Left ventricle myocardium superior (tissue), 1 donor: Measurements from ENCODE around the gene MAST4. TPM values are rescaled to one million over a fixed set of nuclear protein-coding genes. Genes with fewer than 3 reads are reported as not detected.

Experiments used
- ATAC-seq: fragments of 200-7000 bp; cut with Tn5 transposase; one replicate; pipeline ENCODE4 v1.9.1; 2020; ENCODE audit warnings: mild to moderate bottlenecking, moderate library complexity
- DNase-seq: peaks from one replicate; pipeline ENCODE4 v3.0.0-alpha.2; 2020
- intact Hi-C: fragments of 100-400 bp; cut with micrococcal nuclease; formaldehyde crosslinking; loops from one replicate; pipeline ENCODE4 v1.11.0; 2022
- long read RNA-seq: library from polyadenylated mRNA; unstranded; transcript quantifications from one replicate; pipeline ENCODE4 v2.0.0, GENCODE V29; 2021
- total RNA-seq: library from RNA; stranded (reverse); fragmentation: NEBNext Ultra II Directional; extraction: Animal tissue kit (Norgen Biotek cat#: 25700); gene quantifications from one replicate; pipeline ENCODE4 v1.2.1, GENCODE V29; 2021
- donor health status: DM: no; HTN: yes; CAD: no; lungs with severe emphysema.

Gene MAST4
- total RNA-seq = 51.5 TPM
- long read RNA-seq, transcript MAST4-205 (5 exons, 717 nt) = major isoform, 8 of 71 reads
- long read RNA-seq, partial matches to known transcripts = 14 of 71 reads
- long read RNA-seq, other reads (novel, unspliced or antisense) = 49 of 71 reads

GRCh38 chr5:66595756-66596635 is at the start of gene MAST4:
TSS of gene MAST4 (plus strand) at chr5:66596393. CDS start at chr5:66596656, 263 bp downstream.
- peak; percentile 97 for DNase-seq
- peak; percentile 96 for ATAC-seq
- intact Hi-C loops = no loop called here

GRCh38 chr5:66546541-66546940 is 49.7 kb upstream of the MAST4 start:
- intact Hi-C loops = no loop called here
- DNase-seq (no peak), ATAC-seq (no peak)

- intact Hi-C loops = no loop called here
- DNase-seq (no peak), ATAC-seq (no peak)
Observed at GRCh38 chr5:66551338-66551737, 44.9 kb upstream of the MAST4 start.

- DNase-seq (no peak), ATAC-seq (no peak)
- intact Hi-C loops = no loop called here
Observed at GRCh38 chr5:66551945-66552344, 44.2 kb upstream of the MAST4 start.

- no peak for DNase-seq
- no peak for ATAC-seq
- intact Hi-C loops = no loop called here
Observed at GRCh38 chr5:66553368-66553912, 42.8 kb upstream of the MAST4 start.

- DNase-seq (no peak), ATAC-seq (no peak)
- intact Hi-C loops = no loop called here
Observed at GRCh38 chr5:66553916-66554575, 42.1 kb upstream of the MAST4 start.

GRCh38 chr5:66554884-66555283 is 41.3 kb upstream of the MAST4 start:
- no peak for ATAC-seq
- DNase-seq = no peak
- intact Hi-C loops = no loop called here

- DNase-seq (no peak), ATAC-seq (no peak)
- intact Hi-C loops = no loop called here
Observed at GRCh38 chr5:66558560-66558959, 37.6 kb upstream of the MAST4 start.

GRCh38 chr5:66560371-66560770 is 35.8 kb upstream of the MAST4 start:
- DNase-seq = no peak
- no peak for ATAC-seq
- intact Hi-C loops = no loop called here

GRCh38 chr5:66561256-66561990 is 34.8 kb upstream of the MAST4 start:
- intact Hi-C loops = no loop called here
- no peak for DNase-seq
- ATAC-seq = no peak

- intact Hi-C loops = no loop called here
- DNase-seq (no peak), ATAC-seq (no peak)
Observed at GRCh38 chr5:66565878-66566277, 30.3 kb upstream of the MAST4 start.

GRCh38 chr5:66567474-66567873 is 28.7 kb upstream of the MAST4 start:
- ATAC-seq (no peak), DNase-seq (no peak)
- intact Hi-C loops = no loop called here

GRCh38 chr5:66570201-66570600 is 26.0 kb upstream of the MAST4 start:
- DNase-seq (no peak), ATAC-seq (no peak)
- intact Hi-C loops = no loop called here

- intact Hi-C loops = no loop called here
- DNase-seq = no peak
- ATAC-seq = no peak
Observed at GRCh38 chr5:66573733-66574132, 22.5 kb upstream of the MAST4 start.

GRCh38 chr5:66582499-66583165 is 13.6 kb upstream of the MAST4 start:
- intact Hi-C loops = no loop called here
- ATAC-seq (no peak), DNase-seq (no peak)

- DNase-seq (no peak), ATAC-seq (no peak)
- intact Hi-C loops = no loop called here
Observed at GRCh38 chr5:66585291-66585690, 10.9 kb upstream of the MAST4 start.

GRCh38 chr5:66587771-66588170 is 8.4 kb upstream of the MAST4 start:
- no peak for DNase-seq
- ATAC-seq = no peak

GRCh38 chr5:66596636-66597182 is 516 bp downstream of the MAST4 start:
- intact Hi-C loops = no loop called here
- DNase-seq (peak; percentile 53), ATAC-seq (peak; percentile 43)

More at GRCh38 chr5:66587771-66588170, 8.4 kb upstream of the MAST4 start:
- intact Hi-C loops = no loop called here
